ENCODE results near the gene DNAJC17.
A peak's percentile ranks its signal among the peaks of the same experiment; 100 is the strongest.

Gene DNAJC17

GRCh38 chr15:40785814-40786213 lies 21.5 kb downstream of the DNAJC17 start:
- no peak overlapping the region for H3K4me3 ChIP-seq (ENCODE audit: low read depth, low read length)
- TF ChIP-seq CTCF (IDR thresholded peaks at IDR 0.05; ENCODE audit: low read depth, low read length, missing control alignments), result no peak
- no peak for DNase-seq (ENCODE audit: low read depth)

DNA sequence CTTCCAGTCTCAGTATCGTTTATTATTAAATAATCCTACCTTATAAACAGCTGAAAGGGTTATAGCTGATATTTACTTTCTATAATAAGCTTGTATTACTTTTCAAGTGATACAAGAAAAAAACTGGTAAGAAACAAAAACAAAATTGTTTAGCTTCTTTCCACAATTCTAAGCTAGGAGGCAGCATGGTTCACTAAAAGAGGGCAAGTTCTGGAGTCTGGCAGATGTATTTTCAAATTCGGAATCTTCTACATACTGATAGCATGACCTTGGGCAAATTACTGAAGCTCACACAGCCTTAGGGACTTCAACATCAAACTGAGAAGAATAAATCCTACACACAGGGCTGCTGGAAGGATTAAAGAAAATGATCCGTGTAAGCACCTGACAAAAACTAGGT lies 22.1 kb downstream of the DNAJC17 start:
- H3K4me3 ChIP-seq (ENCODE audit: low read depth, low read length), result no peak overlapping the region
- no peak for TF ChIP-seq CTCF (IDR thresholded peaks at IDR 0.05; ENCODE audit: low read depth, low read length, missing control alignments)
- no peak for DNase-seq (ENCODE audit: low read depth)

GRCh38 chr15:40782609-40783227 lies 24.6 kb downstream of the DNAJC17 start:
- DNase-seq (ENCODE audit: low read depth), result no peak
- peak; percentile 94 for TF ChIP-seq CTCF (IDR thresholded peaks at IDR 0.05; ENCODE audit: low read depth, low read length, missing control alignments)
- H3K4me3 ChIP-seq (ENCODE audit: low read depth, low read length), result no peak overlapping the region

DNA sequence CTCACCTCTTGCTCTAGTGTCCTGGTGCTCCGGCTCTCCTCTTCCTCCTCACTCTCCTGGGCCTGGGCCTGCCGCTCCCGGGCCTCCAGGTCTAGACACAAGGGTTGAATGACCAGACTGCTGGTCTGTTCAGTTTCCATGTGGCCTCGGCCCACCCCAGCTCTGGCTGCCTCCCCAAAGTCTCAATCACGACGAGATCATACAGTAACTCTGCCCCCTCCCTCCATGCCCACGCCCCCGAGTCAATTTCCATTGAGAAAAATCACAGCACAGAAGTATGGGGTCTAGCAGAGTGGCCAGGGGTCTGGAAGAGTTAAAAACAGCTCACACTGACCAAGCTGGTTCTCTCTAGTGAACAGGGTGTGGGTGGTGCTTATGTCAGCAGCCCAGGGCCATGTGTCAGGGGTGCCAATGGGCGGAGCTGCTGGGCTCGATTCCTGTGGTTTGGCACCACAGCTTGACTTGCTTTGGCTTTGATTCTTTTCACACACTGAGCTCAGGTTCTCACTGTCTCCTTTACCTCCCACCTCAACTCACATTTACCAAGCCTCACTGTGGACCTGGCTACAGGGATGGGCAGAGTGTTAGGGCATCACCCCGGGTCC lies 30.6 kb downstream of the DNAJC17 start:
- no peak overlapping the region for H3K4me3 ChIP-seq (ENCODE audit: low read depth, low read length)
- no peak for DNase-seq (ENCODE audit: low read depth)
- no peak for TF ChIP-seq CTCF (IDR thresholded peaks at IDR 0.05; ENCODE audit: low read depth, low read length, missing control alignments)

- H3K4me3 ChIP-seq (ENCODE audit: low read depth, low read length), result no peak overlapping the region
- no peak for TF ChIP-seq CTCF (IDR thresholded peaks at IDR 0.05; ENCODE audit: low read depth, low read length, missing control alignments)
- no peak for DNase-seq (ENCODE audit: low read depth)
Measured at GRCh38 chr15:40775740-40776536, 31.3 kb downstream of the DNAJC17 start.

DNA sequence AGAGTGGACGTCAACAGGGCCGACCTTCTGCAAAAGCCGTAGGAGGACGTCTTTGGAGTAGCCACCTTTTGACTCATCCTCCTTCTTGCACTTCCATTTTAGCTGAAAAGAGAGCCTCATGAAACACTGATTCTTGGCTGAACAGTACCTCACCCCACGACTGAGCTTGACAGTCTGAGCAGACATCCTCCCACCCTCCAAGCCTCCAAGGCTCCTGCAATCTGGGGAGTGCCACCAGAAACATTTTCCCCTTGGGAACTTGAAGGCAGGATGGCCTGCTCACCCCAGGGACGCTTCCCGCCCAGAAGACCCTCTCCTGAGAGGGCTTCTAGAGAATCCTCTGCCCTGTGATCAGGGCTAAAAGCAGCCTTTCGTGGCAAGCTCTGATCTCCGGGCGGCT lies 32.3 kb downstream of the DNAJC17 start:
- no peak for TF ChIP-seq CTCF (IDR thresholded peaks at IDR 0.05; ENCODE audit: low read depth, low read length, missing control alignments)
- H3K4me3 ChIP-seq (ENCODE audit: low read depth, low read length), result no peak overlapping the region
- DNase-seq (ENCODE audit: low read depth), result no peak

All from GM12864 (cell line).